H1 (cell line): ENCODE data around the gene CELF2. TPM values are rescaled to one million over a fixed set of nuclear protein-coding genes. Genes with fewer than 3 reads are reported as not detected.

Experiments used
- SRF ChIP-seq: IDR thresholded peaks from 2 replicates; pipeline ENCODE4 v1.6.1; 2011; ENCODE audit warnings: mild to moderate bottlenecking, low read depth, low read length, moderate library complexity
- polyA plus RNA-seq, 7 experiments: library from polyadenylated mRNA; depleted of rRNA in 3 of 7; stranded (reverse) in 5 of 7; unstranded in 2 of 7; fragments of >200 nt in 5 of 7; fragments of 200-250 nt in 2 of 7; gene quantifications; 1 replicate in 5 of 7; 2 replicates in 1 of 7; 4 replicates in 1 of 7; pipeline versions ENCODE4 v1.2.1 to v1.2.3, GENCODE V29; 2011 to 2013; ENCODE audit warnings: missing spikeins in 2 of 7, mixed read lengths in 2 of 7
- total RNA-seq: library from RNA; stranded (reverse); fragmentation: NEBNext Ultra II Directional; extraction: Animal tissue kit (Norgen Biotek cat#: 25700); gene quantifications from 2 replicates; pipeline ENCODE4 v1.2.1, GENCODE V29; 2021

Gene CELF2
- total and polyA plus RNA-seq, 2 of the 8 experiments (the other 6 are each of a cell fraction or from before 2014, with no cell fraction given), result 18.3 to 22.7 TPM

DNA sequence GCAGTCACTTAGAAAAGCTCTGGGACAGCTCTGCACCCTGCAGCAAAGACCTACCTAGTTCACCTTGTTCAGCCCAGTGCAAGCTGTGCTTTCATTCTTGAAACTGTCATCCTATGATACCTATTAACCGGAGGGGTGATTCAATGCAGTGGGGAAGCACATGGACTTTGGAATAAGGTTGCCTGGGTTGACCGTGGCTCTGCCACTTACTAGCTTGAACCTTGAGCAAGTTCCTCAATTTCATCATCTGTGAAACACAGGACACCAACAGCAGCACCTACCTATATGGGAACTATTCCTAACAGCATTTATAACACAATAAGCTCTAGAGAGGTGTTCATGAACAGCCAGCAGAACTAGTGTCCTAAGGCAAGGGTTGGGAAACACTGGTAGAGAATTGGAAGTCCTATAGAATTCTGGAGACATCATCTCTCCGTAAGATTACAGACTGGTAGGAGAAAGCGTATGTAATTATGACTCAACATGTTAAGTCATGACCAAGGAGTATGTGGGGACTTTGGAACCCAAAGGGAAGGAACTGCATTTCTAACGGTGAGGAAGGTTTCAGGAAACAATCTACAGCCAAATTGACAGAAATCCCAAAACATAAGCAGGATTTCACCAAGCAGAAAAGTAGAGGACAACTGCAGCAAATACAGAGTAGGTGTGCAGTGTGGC lies 323.8 kb downstream of the CELF2 start (continued):
- TF ChIP-seq SRF, result no peak
